ENCODE data around the gene PROZ. TPM values are rescaled to one million over a fixed set of nuclear protein-coding genes. Genes with fewer than 3 reads are reported as not detected.

PROZ gene
- total RNA-seq, 1 donor from 2014 or later: not detected

GRCh38 chr13:113220877-113221276 lies 62.4 kb downstream of the PROZ start:
- DNase-seq (ENCODE audit: low read depth, low spot score): no peak
- no peaks in the 10 kb centered on the region for H3K9me3 Mint-ChIP-seq
- H3K27me3 Mint-ChIP-seq (ENCODE audit: low read depth): no peaks in the 10 kb centered on the region
- H3K4me1 Mint-ChIP-seq: no peaks in the 10 kb centered on the region
- no peak overlapping the region for H3K27ac Mint-ChIP-seq (ENCODE audit: unreplicated experiment)
- peak; percentile 16 for TF ChIP-seq CTCF (conservative IDR thresholded peaks at IDR 0.05)
- peaks cover 12% of the 10 kb centered on the region for H3K36me3 Mint-ChIP-seq (ENCODE audit: low read depth)
- no peak overlapping the region for H3K4me3 Mint-ChIP-seq

Other genes starting within 250 kb of the PROZ start
- gene MCF2L, start 189.4 kb upstream of the PROZ start, total RNA-seq: 59.9 and 62.5 TPM in 2 replicates
- gene F7, start 52.9 kb upstream of the PROZ start, total RNA-seq: 1.0 and 1.2 TPM in 2 replicates
- gene F10, start 35.8 kb upstream of the PROZ start, total RNA-seq: 0.89 and 1.0 TPM in 2 replicates
- 56.9 and 60.4 TPM in 2 replicates for gene PCID2, start 50.0 kb downstream of the PROZ start, total RNA-seq
- 63.0 and 63.9 TPM in 2 replicates for gene CUL4A, start 51.0 kb downstream of the PROZ start, total RNA-seq
- 104 and 110 TPM in 2 replicates for gene LAMP1, start 138.6 kb downstream of the PROZ start, total RNA-seq
- 8.9 and 9.3 TPM in 2 replicates for gene GRTP1, start 205.5 kb downstream of the PROZ start, total RNA-seq

Data from neural crest cell (in vitro differentiated cells).